ENCODE data around the gene MEGF6.

The MEGF6 gene

DNA sequence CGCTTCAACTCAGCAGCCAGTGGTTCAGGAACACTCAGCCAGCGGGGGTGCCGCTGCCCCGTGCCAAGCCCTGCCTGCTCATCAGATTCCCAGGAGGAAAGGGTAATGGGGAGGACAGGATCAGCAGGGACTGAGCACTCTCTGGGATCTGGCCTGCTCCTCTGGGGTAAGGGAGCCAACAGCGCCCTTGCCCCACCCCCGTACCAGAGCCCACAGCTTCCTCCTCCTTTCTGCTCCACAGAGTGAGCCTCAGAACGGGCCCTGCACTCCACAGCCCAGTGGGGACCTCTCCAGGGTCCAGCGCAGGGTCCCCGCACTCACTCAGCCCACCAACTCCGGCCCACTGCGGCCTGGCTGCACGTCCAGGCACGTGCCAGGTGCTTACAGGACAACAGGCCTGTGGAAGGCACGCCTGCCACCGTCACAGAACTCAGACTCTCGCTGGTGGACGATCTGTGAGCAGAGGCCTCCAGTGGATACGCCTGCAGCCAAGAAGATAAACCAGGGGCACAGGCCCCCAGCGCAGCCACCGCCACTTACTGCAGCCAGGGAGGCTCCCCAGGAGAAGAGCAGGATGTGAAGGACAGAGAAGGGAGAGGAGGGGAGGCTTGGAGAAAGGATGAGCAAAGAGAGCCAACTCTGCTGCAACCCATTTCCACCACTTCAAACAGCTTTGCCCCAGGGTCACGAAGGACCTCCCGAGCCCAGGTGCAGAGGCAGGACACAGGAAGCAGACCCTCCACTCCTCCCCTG, 2.1 kb downstream of the MEGF6 start:
- DNase-seq: no peak

DNA sequence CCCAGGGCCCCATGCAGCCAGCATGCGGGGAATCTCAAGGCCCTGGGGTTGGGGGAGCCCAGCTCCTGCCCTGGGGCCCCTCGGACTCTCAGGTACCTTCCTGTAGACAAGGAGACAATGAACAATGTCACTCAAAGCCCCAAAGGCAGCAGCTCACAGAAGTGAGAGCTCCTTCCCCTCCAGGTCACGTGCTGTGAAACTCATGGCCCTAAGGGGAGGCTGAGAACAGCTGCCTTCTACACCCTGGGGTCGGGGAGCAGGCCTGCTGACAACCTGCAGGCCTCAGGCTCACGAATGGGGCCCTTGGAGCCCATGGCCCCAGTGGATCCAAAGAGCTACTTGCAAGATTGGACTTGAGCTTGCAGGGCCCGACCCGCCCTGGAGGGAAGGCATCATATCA, 3.2 kb downstream of the MEGF6 start:
- no peak for DNase-seq

DNA sequence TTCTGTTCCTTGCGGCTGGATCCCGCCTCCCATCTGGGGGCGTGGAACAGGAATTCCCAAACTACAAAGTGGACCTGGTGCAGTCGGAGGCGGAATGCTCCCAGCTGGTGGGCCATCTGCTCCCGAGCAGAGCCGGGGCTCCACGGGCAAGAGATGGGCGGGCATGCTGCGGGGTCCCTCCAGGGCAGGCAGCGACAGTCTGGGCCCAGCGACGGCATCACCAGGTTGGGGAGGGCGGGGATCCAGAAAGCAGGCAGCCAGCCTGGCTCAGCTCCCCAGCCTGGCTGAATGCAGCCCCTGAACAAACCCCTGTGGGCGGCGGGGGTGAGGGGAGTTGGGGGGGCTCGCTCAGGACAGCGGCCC, 3.6 kb downstream of the MEGF6 start:
- no peak for DNase-seq

GRCh38 chr1:3606779-3607702, 4.3 kb downstream of the MEGF6 start:
- DNase-seq: no peak

GRCh38 chr1:3604997-3605823, 6.1 kb downstream of the MEGF6 start:
- DNase-seq: no peak

DNA sequence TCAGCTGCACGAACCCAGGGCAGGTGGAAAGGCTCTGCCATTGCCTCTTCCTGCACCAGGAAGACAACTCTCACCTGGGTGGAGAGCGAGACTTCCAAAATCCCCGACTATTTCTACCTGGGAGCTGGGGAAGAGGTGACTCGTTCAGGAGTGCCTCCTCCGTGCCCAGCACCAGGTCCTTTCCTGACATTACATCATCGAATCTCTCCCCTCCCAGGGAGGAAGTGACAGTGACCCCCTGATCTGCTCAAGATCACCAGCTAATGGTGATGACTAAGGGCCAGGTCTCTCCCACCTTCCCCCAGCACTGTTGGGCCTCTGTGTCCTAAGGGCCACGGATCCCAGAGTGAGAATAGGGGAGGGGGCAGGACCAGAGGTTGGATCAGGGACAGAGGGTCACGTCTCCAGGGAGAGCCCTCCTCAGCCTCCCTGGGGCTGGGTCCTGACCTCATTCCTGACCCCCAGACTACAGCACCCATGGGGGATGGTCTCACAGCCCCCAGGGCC, 6.8 kb downstream of the MEGF6 start:
- DNase-seq: no peak

DNA sequence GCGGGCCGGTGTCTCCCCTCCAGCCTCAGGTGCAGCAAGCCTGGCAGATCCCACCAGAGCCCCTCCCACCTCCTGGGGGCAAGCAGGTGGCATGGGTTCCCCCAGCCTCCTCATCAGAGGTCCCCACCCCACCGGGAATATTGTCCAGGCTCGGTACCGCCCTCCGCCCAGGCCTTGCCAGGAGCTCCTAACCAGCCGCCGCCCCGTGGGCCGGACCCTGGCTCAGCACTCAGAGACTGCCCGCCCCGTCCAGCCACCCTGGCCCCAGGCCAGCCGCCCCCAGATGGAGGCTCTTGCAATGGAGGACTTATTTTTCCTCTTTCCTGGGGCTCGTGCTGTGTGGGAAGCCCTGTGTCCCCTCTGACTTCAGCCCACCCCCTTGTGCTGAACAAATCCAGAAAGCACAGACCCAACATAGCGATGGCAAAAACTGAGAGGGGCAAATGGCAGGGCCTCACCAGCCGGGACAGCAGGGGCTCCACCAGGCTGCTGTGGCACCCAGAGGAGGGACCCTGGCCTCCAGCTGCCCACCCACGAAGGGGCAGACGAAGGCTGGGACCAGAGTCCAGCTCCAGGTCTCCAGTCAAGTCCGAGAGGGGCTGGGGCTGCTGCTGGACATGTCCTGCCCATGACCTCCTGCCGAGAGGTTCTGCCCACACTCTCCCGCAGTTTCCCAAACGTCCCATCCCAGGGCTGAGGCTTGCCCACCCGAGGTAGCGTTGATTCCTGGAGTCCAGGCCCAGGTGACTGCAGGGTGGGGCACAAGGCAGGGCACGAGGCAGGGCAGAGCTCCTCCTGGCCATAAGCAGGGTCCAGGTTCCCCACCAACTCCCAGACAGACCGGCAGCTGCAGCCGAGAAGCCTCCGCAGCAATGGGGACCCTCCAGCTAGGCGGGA, 7.5 kb downstream of the MEGF6 start:
- no peak for DNase-seq

- no peak for DNase-seq
These were observed 8.2 kb downstream of the MEGF6 start for GRCh38 chr1:3603156-3603555.

GRCh38 chr1:3602375-3602774, 8.9 kb downstream of the MEGF6 start:
- DNase-seq: no peak

GRCh38 chr1:3601743-3602142, 9.6 kb downstream of the MEGF6 start:
- DNase-seq: no peak

DNA sequence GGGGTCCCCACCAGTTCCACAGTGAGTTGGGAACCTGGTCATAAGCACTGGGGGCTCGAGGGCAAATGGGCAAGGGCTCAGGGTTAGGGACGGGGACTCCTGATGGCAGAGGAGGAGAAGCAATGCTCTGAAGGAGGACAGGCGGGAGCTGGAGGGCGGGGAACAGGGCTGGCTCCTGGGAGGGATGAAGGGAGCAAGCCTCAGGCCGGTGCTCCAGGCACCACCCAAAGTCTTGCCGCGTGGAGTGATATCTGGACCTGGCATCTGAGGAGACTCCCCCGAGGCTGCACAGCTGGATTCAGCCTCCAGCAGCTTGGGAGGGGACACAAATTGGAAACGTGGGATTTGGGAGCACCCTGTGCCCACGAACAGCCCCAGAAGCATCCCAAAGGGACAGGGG, 11.0 kb downstream of the MEGF6 start:
- DNase-seq: no peak

GRCh38 chr1:3599816-3600215, 11.5 kb downstream of the MEGF6 start:
- no peak for DNase-seq

DNA sequence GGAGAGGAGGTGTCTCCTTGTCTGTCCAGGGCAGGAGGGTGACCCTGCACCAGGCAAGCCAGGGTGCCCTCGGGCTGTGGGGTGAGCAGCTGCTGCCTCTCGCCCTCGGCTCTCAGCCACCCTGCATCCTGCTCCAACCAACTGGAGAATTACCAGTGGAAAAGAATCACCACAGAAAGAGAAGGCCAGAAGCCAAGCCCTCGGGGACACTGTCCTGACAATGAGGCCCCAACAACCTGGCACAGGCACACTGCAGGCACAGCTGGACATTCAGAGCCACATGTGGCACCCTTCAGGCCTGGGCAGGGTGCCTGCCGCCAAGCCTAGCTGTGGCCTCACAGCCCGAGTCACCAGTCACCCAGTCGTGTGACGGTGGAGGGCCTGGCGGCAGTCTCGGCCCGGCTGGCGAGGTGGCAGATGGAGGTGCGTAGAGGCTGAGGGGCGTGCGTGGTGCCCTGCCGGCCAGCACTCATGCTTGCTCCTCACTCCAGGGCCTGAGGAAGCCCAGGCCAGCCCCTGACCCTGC, 12.0 kb downstream of the MEGF6 start:
- no peak for DNase-seq

GRCh38 chr1:3598522-3599285, 12.6 kb downstream of the MEGF6 start:
- no peak for DNase-seq

DNA sequence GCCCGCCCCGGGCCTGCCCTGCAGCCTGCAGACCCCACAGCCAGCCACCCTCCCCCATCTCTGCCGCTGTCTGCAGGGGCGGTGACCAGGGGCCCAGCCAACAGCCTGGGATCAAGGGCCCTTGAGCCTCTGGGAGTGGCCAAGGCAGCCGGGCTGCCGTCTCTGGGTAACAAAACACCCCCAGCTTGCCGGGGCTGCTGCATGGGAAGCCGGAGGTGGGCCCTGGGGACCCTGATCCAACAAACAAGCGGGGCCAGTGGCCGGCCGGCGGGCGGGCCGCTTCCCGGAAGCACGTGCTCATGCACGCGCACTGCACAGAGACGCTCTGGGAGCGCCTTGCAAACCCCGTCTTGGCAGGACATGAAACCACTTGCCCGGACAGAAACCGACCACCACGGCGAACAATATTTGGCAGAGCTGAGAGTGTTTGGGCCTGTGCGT, 13.2 kb downstream of the MEGF6 start:
- DNase-seq: no peak

DNA sequence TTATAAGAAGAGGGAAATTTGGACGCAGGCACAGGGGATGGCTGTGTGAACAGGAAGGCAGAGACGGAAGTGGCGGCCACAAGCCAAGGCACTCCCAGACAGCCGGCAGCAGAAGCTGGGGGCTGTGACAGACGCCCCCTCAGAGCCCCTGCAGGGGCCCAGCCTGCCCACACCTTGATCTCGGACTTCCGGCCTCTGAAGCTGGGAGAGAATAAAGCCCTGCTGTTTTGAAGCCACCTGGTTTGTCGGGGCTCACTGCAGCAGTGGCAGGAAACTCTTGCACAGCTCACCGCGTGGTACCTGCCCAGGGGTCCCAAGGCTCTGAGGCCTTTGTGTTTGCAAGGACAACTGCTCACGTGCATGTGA, 13.7 kb downstream of the MEGF6 start:
- DNase-seq: no peak

GRCh38 chr1:3596663-3597598, 14.4 kb downstream of the MEGF6 start:
- no peak for DNase-seq

GRCh38 chr1:3595949-3596348, 15.4 kb downstream of the MEGF6 start:
- DNase-seq: no peak

GRCh38 chr1:3594706-3595377, 16.5 kb downstream of the MEGF6 start:
- DNase-seq: no peak

Data from activated gamma-delta T cell (primary cell).